Measurements from ENCODE around the gene ATP8A1. TPM values are rescaled to one million over a fixed set of nuclear protein-coding genes. Genes with fewer than 3 reads are reported as not detected.
A peak's percentile ranks its signal among the peaks of the same experiment; 100 is the strongest.
"Not testable (repeated sequence)": the region's sequence is repeated elsewhere in the genome, so short reads cannot be mapped to it uniquely, and the experiment has no call there.

ATP8A1 gene
- total RNA-seq, 2 experiments from 2014 or later = 27.6 to 32.0 TPM

DNA sequence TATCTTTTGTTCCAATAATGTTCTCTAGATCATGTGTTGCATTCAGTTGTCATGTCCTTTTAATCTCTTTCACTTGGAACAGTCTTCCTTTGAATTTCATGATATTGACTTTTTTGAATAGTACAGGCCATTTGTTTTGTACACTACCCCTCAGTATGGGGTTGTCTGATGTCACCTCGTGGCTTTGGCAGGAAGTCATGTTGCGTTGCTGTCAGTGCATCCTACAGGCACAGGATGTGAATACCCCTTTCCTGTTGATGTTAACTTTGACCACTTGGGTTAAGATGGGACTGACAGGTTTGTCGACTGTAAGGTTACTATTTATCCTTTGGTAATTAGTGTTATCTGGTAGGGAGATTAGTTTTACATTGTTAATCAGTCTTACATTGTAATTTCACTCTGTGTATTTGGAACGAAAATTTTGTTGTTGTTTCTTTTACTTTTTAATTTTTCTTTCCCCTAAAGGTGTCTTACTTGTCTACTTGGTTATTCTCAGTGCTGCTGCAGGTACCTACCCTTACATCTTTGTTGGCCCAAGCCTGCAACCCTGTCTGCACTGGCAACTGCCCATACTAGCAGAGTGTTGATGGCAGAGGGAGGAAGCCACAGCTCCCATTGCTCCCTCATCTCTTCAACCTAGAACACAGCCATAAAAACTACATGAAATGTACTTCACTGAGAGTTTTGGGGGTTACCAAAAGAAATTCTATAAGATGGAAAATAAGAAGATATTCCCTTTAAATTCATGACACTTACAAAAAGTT, 14.7 kb upstream of the ATP8A1 start:
- H3K27ac Mint-ChIP-seq = peak overlapping the region; percentile 94

DNA sequence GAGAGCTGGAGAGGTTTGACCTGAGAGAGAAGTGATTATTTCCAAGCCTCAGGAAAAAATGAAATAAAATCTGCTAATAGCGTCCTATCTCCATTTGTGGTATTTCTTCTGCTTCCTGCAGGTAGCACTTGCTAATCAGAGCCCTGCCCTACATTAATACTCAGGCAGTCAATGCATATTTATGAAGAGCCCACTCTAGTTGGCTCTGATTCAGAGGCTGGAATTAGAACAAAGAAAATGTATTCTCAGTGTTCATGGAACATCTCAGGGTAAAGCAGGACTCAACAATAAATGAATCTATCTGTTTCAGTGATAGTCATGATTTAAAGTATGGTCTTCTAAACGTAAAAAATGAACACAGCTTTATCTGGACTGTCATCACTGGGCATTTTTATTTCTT, 1.4 kb upstream of the ATP8A1 start:
- H3K4me1 Mint-ChIP-seq (ENCODE audit: low read depth) = peaks cover 33% of the 10 kb centered on the region
- CTCF ChIA-PET = interaction anchor here (1.6 kb wide), 1 partner anchor 14 kb away, joined by 11 read pairs; no protein-coding TSS in a partner anchor
- no peak for DNase-seq
- H3K36me3 Mint-ChIP-seq (ENCODE audit: low read depth) = peaks cover 4% of the 10 kb centered on the region
- intact Hi-C loops (cut with micrococcal nuclease) = loop anchor here (10.0 kb wide), 2 partner anchors 723 to 1787 kb away; partner anchors contain the start of genes KCTD8 and TMEM33
- H3K27ac Mint-ChIP-seq = peak overlapping the region; percentile 99
- H3K27me3 Mint-ChIP-seq (ENCODE audit: low read depth) = no peaks in the 10 kb centered on the region
- H3K9me3 Mint-ChIP-seq = peaks cover under 1% of the 10 kb centered on the region
- H3K4me3 Mint-ChIP-seq = peak overlapping the region; percentile 94

More for the DNA sequence above, 14.7 kb upstream of the ATP8A1 start:
- CTCF ChIA-PET = interaction anchor here (1.2 to 2.2 kb wide), 4 partner anchors 14 to 146 kb away, joined by 3 to 11 read pairs (median 5); partner anchors contain the start of gene ATP8A1
- H3K27me3 Mint-ChIP-seq (ENCODE audit: low read depth) = no peaks in the 10 kb centered on the region
- no peaks in the 10 kb centered on the region for H3K9me3 Mint-ChIP-seq
- intact Hi-C loops (cut with micrococcal nuclease) = loop anchor here (1.0 to 5.0 kb wide), 5 partner anchors 14 to 1764 kb away; partner anchors contain the start of gene ATP8A1
- H3K4me1 Mint-ChIP-seq (ENCODE audit: low read depth) = peaks cover 74% of the 10 kb centered on the region
- peaks cover 2% of the 10 kb centered on the region for H3K36me3 Mint-ChIP-seq (ENCODE audit: low read depth)
- DNase-seq = peak; percentile 66
- peak overlapping the region; percentile 45 for H3K4me3 Mint-ChIP-seq

DNA sequence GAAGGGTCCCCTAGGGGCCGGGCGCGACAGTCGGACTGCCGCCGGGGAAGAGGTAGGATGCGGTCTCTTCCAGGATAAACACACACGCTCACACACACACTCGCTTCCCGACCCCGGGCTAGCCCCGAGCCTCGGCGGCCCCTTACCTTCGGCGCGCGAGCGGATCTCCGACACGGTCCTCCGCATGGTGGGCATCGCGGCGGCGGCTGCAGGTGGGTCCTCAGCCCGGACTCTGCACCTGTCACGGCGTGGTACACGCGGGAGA, 294 bp downstream of the ATP8A1 start:
- intact Hi-C loops (cut with micrococcal nuclease) = loop anchor here (1.0 to 10.0 kb wide), 3 partner anchors 88 to 1788 kb away; partner anchors contain the start of genes KCTD8 and TMEM33
- Mint-ChIP-seq H3K4me3 (peak overlapping the region; percentile 90), H3K4me1 (ENCODE audit: low read depth) (peaks cover 46% of the 10 kb centered on the region), H3K27me3 (ENCODE audit: low read depth) (no peaks in the 10 kb centered on the region), H3K9me3 (peaks cover 11% of the 10 kb centered on the region), H3K27ac (peak overlapping the region; percentile 73), H3K36me3 (ENCODE audit: low read depth) (peaks cover 18% of the 10 kb centered on the region)
- no peak for DNase-seq
- CTCF ChIA-PET = interaction anchor here (1.1 to 1.8 kb wide), 7 partner anchors 11 to 88 kb away, joined by 3 to 11 read pairs (median 6); no protein-coding TSS in a partner anchor

DNA sequence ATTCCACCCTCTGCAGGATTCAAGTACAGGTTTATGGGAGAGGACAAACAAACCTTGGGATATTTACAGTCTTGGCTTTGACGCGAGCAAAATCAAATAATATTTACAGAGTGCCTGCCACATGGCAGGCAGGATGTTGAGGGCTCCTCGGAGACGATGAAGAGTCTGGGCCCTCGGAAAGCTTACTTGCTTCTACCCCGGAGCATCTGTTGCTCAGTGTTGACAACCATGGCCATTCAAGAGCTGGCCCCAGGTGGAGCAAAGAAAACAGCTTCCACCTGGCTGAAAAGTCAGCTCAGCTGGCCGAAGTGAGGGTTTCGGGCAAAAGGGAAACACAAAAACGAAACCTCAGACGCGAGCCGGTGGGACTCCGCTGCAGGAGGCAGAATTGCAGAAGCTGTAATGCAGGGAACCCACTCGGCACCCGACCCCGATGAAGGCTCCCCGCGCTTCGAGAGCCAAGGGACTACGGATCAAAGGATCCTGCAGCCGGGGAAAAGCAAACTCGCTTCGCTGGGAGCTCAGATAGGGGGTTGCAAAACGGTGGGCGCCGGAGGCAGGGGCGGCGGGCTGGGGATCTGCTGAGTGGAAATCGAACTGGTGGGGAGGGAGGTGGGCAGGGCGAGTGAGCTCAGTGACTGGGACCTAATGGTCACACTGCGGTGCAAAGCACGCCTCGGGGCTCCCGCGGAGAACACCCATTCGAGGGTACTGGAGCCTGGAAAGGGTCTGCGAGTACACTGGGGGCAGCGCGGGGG, 805 bp downstream of the ATP8A1 start:
- peak; percentile 46 for DNase-seq
- intact Hi-C loops (cut with micrococcal nuclease) = loop anchor here (1.0 to 10.0 kb wide), 3 partner anchors 88 to 1789 kb away; partner anchors contain the start of genes KCTD8 and TMEM33
- CTCF ChIA-PET = interaction anchor here (1.1 to 1.8 kb wide), 5 partner anchors 11 to 87 kb away, joined by 3 to 9 read pairs (median 6); no protein-coding TSS in a partner anchor
- Mint-ChIP-seq H3K36me3 (ENCODE audit: low read depth) (peaks cover 22% of the 10 kb centered on the region), H3K27me3 (ENCODE audit: low read depth) (no peaks in the 10 kb centered on the region), H3K4me1 (ENCODE audit: low read depth) (peaks cover 49% of the 10 kb centered on the region), H3K9me3 (peaks cover 15% of the 10 kb centered on the region), H3K4me3 (peak overlapping the region; percentile 90), H3K27ac (peak overlapping the region; percentile 73)

DNA sequence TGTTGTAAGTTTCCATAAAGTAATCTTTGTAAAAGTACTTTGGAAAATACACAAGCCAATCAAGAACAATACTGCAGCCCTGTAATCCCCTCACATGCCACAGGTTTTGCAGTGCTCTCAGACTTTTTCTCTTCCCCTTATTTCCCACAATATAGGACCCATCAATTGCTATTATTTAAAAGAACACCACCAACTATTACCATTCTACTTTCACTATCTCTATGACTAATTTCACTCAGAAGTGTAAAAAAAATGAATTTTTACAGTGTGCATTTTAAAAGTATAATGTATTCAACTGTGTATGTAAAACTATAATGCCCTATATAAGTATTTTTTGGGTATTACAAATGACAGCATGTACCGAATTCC, 1.7 kb downstream of the ATP8A1 start:
- peaks cover 19% of the 10 kb centered on the region for H3K9me3 Mint-ChIP-seq
- H3K4me1 Mint-ChIP-seq (ENCODE audit: low read depth) = peaks cover 54% of the 10 kb centered on the region
- CTCF ChIA-PET = interaction anchor here (0.8 to 1.7 kb wide), 5 partner anchors 10 to 94 kb away, joined by 3 to 6 read pairs (median 6); no protein-coding TSS in a partner anchor
- peak overlapping the region; percentile 73 for H3K27ac Mint-ChIP-seq
- H3K36me3 Mint-ChIP-seq (ENCODE audit: low read depth) = peaks cover 27% of the 10 kb centered on the region
- no peaks in the 10 kb centered on the region for H3K27me3 Mint-ChIP-seq (ENCODE audit: low read depth)
- peak overlapping the region; percentile 90 for H3K4me3 Mint-ChIP-seq
- no peak for DNase-seq
- intact Hi-C loops (cut with micrococcal nuclease) = loop anchor here (10.0 kb wide), 2 partner anchors 720 to 1790 kb away; partner anchors contain the start of genes KCTD8 and TMEM33

DNA sequence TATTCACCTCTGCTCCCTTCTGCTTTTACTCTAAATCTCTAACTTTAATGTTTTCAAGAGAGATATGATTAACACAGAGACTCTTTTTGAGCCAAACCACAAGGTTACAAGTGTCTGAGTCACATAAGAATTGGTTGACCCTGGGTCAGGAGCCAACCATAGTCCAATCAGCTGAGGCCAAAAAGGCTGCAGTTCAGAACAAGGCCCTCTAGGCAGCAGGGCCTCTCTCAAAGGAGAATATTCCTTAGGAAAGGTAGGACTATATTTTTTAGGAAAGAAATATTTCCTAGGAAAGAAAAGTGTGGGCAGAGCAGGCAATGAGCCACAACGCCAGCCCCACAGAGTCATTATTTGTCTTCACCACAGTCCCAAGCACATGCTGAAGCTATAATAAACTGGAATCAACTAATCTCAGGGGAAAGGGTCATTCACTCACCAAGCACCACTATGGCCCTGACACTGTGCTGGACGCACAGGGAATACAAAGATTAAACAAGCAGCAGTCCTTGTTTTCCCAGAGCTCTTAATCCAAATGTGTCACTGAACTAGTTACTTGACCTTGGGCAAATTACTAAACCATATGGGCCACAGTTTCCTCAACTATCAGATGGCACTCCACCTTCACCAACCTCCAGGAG, 2.2 kb downstream of the ATP8A1 start:
- peak overlapping the region; percentile 73 for H3K27ac Mint-ChIP-seq
- intact Hi-C loops (cut with micrococcal nuclease) = loop anchor here (1.0 to 10.0 kb wide), 3 partner anchors 13 to 1790 kb away; partner anchors contain the start of genes KCTD8 and TMEM33
- H3K9me3 Mint-ChIP-seq = peaks cover 19% of the 10 kb centered on the region
- no peaks in the 10 kb centered on the region for H3K27me3 Mint-ChIP-seq (ENCODE audit: low read depth)
- H3K4me3 Mint-ChIP-seq = peak overlapping the region; percentile 90
- CTCF ChIA-PET = interaction anchor here (0.8 to 1.6 kb wide), 3 partner anchors 10 to 95 kb away, joined by 3 to 6 read pairs (median 4); no protein-coding TSS in a partner anchor
- peak; percentile 52 for DNase-seq
- H3K4me1 Mint-ChIP-seq (ENCODE audit: low read depth) = peaks cover 59% of the 10 kb centered on the region
- peaks cover 27% of the 10 kb centered on the region for H3K36me3 Mint-ChIP-seq (ENCODE audit: low read depth)

DNA sequence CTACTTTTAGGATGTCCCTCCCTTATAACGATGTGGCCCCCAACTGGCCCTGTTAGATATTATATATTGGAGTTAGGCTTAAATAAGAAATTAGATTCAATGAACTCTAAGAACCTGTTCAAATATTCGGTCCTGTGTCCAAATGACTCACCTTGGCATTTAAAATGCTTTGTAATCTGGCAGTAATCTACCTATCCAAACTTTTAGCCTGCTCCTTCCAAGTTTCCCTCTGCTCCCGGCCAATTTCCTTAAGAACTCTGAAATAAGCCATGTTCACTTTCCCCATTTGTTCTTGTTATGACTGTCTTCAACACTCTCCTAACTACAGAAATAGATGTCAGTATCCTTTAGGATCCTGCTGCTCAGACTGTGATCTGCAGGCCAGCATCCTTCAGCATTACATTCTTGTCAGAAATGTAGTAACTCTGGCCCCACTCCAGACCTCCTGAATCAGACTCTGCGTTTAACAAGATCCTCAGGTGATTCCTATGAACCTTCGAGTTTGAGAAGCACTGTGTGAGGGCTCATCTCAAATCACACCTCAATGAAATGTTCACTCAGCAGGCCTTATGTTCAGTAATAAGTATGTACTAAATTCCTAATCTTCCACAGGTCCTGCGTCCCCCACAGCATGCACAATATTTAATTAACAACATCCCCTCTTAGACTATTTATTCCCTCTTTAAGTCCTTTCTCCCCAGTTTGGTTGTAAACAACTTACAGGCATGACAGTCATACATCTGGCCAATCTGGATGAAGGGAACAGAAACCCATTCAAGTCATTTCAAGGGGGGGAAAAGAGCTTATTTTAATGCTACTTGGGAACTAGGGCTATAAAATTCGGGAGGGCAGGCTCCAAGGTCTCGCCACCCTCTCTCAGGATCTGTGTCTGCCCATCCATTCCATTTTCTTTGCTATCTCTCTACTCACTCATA, 3.0 kb downstream of the ATP8A1 start:
- peak overlapping the region; percentile 90 for H3K4me3 Mint-ChIP-seq
- H3K36me3 Mint-ChIP-seq (ENCODE audit: low read depth) = peaks cover 27% of the 10 kb centered on the region
- CTCF ChIA-PET = interaction anchor here (0.8 to 1.6 kb wide), 3 partner anchors 9 to 96 kb away, joined by 3 to 6 read pairs (median 4); no protein-coding TSS in a partner anchor
- intact Hi-C loops (cut with micrococcal nuclease) = loop anchor here (1.0 to 10.0 kb wide), 3 partner anchors 13 to 1791 kb away; partner anchors contain the start of genes KCTD8 and TMEM33
- H3K4me1 Mint-ChIP-seq (ENCODE audit: low read depth) = peaks cover 65% of the 10 kb centered on the region
- H3K27me3 Mint-ChIP-seq (ENCODE audit: low read depth) = no peaks in the 10 kb centered on the region
- peaks cover 19% of the 10 kb centered on the region for H3K9me3 Mint-ChIP-seq
- peak overlapping the region; percentile 73 for H3K27ac Mint-ChIP-seq
- no peak for DNase-seq

DNA sequence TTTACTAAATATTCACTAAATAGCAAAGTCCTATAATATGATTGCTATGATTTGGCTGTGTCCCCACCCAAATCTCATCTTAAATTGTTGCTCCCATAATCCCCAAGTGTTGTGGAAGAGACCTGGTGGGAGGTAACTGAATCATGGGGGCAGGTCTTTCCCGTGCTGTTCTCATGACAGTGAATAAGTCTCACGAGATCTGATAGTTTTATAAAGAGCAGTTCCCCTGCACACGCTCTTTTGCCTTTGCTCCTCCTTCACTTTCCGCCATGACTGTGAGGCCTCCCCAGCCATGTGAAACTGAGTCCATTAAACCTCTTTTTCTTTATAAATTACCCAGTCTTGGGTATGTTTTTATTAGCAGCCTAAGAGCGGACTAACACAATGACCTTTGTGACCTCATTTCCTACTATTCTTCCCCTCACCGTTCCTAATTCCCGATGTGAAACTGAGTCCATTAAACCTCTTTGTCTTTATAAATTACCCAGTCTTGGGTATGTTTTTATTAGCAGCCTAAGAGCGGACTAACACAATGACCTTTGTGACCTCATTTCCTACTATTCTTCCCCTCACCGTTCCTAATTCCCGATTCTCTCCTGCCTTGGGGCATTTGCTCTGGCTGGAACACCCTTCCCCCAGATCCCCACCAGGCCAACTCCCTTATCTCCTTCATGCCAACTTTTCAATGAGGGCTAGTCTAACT, 4.2 kb downstream of the ATP8A1 start:
- CTCF ChIA-PET; H3K27ac Mint-ChIP-seq; DNase-seq; H3K4me3 Mint-ChIP-seq; H3K27me3 Mint-ChIP-seq (ENCODE audit: low read depth): not testable (repeated sequence)
- H3K36me3 Mint-ChIP-seq (ENCODE audit: low read depth) = peaks cover 27% of the 10 kb centered on the region
- peaks cover 19% of the 10 kb centered on the region for H3K9me3 Mint-ChIP-seq
- peaks cover 60% of the 10 kb centered on the region for H3K4me1 Mint-ChIP-seq (ENCODE audit: low read depth)
- intact Hi-C loops (cut with micrococcal nuclease) = loop anchor here (10.0 kb wide), 2 partner anchors 718 to 1792 kb away; partner anchors contain the start of genes KCTD8 and TMEM33

DNA sequence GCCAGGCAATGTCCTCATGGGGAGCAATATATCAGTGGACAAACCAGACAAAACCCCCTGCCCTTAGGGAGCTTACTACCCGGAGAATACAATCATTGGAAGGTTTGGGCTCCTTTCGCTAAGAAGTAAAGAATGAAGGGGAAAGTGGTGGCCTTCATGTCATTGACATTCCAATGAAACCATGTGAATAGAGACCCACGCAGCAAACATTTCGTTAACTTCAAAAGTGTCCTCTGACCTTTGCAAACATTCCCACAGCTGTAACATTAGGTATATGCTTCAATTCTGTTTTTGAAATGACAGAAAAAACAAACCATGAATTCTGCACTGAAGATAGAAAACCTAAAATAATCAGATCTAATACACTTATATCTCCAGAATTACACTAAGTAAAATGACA, 7.0 kb downstream of the ATP8A1 start:
- Mint-ChIP-seq H3K27me3 (ENCODE audit: low read depth) (no peaks in the 10 kb centered on the region), H3K4me1 (ENCODE audit: low read depth) (peaks cover 69% of the 10 kb centered on the region), H3K4me3 (no peak overlapping the region), H3K36me3 (ENCODE audit: low read depth) (peaks cover 27% of the 10 kb centered on the region), H3K9me3 (peaks cover 19% of the 10 kb centered on the region), H3K27ac (no peak overlapping the region)
- DNase-seq = no peak
- intact Hi-C loops (cut with micrococcal nuclease) = loop anchor here (10.0 kb wide), 2 partner anchors 715 to 1795 kb away; partner anchors contain the start of genes KCTD8 and TMEM33
- CTCF ChIA-PET = interaction anchor here (1.4 kb wide), 1 partner anchor 23 kb away, joined by 5 read pairs; no protein-coding TSS in a partner anchor

DNA sequence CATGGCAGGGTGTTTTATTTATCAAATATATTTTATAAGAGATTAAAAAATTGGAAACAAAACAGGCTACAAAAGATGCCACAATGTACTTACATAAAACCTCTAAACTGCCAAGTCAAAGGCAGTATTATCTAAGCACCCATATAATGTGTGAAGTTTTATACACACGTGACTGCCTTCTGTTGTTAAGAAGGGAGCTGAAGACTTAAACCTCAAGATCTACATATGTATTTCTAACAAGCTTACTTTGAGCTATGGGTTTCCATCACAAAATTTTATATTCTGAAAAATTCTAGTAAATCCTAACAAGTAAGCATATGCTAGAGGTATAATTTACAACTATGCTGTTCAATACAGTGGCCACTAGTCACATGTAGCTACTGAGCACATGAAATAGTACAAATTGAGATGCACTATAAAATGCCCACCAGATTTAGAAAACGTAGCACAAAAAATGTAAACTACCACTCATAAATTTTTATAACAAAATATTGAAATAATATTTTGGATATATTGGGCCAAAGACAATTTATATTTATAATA, 9.8 kb downstream of the ATP8A1 start:
- Mint-ChIP-seq H3K4me3 (no peak overlapping the region), H3K27me3 (ENCODE audit: low read depth) (no peaks in the 10 kb centered on the region), H3K9me3 (peaks cover 9% of the 10 kb centered on the region), H3K27ac (no peak overlapping the region), H3K4me1 (ENCODE audit: low read depth) (peaks cover 69% of the 10 kb centered on the region), H3K36me3 (ENCODE audit: low read depth) (peaks cover 16% of the 10 kb centered on the region)
- CTCF ChIA-PET = interaction anchor here (1.3 kb wide), 1 partner anchor 78 kb away, joined by 3 read pairs; no protein-coding TSS in a partner anchor
- no peak for DNase-seq
- intact Hi-C loops (cut with micrococcal nuclease) = no loop called here
